Limb (tissue), 2 donors: Measurements from ENCODE around the gene RABGAP1L.
"Not testable (repeated sequence)": the region's sequence is repeated elsewhere in the genome, so short reads cannot be mapped to it uniquely, and the experiment has no call there.

Experiments used
- DNase-seq, 2 donors: peaks; one replicate each; pipeline ENCODE4 v3.0.0-alpha.2; 2016; ENCODE audit errors: extremely low spot score in 2 of 2

Gene RABGAP1L

DNA sequence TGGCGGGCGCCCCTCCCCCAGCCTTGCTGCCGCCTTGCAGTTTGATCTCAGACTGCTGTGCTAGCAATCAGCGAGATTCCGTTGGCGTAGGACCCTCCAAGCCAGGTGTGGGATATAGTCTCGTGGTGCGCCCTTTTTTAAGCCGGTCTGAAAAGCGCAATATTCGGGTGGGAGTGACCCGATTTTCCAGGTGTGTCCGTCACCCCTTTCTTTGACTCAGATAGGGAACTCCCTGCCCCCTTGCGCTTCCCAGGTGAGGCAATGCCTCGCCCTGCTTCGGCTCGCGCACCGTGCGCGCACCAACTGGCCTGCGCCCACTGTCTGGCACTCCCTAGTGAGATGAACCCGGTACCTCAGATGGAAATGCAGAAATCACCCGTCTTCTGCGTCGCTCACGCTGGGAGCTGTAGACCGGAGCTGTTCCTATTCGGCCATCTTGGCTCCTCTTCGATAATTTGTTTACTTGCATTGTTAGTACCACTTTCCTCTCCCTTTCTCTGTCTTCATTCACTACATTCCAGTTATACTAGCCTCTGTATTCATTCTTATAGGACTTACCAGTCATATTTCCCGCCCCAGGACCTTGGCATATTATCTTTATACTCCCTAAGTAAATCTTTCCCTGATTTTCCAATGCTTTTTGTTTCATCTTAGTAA lies 79.7 kb downstream of the RABGAP1L start:
- DNase-seq: not testable (repeated sequence)

- DNase-seq: no peak
Observed at GRCh38 chr1:174239541-174239940, 80.2 kb downstream of the RABGAP1L start.

DNA sequence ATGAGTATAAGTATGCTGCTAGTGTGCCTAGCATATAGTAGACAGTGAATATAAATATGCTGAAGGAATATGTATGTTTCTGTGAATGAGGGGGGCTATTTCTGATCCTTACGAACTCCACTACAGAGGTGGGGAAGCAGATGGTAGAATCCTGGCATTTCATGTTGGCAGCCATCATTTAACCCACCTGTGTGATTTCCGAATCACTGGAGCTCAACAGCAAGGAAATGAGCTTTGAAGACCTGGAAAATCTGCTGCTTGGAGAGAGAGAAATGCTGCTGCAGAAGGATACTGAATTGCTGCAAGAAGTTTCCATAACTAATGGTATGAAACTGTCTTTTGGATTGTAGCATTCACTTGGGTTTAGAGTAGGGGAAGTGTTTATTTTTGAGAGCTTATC lies 83.5 kb downstream of the RABGAP1L start:
- DNase-seq: no peak

GRCh38 chr1:174243451-174244000 lies 84.2 kb downstream of the RABGAP1L start:
- no peak for DNase-seq

DNA sequence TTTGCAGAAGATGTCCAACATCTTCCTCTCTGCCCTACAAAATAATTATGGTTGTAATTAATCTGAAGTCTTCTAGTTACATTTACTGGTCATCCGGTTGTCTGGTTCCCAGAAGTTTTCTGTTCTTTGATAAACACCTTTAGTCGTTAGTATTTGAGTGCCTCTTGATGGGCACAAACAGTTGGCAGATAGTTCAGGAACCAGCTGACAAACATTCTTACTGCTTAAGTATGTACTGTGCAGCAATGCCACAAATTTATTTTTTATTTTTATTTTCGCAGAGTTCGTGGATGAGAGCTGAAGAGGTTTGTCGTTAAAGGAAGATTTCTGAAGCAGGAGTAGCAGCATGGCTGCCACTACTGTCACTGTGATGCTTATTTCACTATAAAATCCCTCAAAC lies 84.7 kb downstream of the RABGAP1L start:
- no peak for DNase-seq

- no peak for DNase-seq
Observed at GRCh38 chr1:174247472-174247871, 88.2 kb downstream of the RABGAP1L start.

DNA sequence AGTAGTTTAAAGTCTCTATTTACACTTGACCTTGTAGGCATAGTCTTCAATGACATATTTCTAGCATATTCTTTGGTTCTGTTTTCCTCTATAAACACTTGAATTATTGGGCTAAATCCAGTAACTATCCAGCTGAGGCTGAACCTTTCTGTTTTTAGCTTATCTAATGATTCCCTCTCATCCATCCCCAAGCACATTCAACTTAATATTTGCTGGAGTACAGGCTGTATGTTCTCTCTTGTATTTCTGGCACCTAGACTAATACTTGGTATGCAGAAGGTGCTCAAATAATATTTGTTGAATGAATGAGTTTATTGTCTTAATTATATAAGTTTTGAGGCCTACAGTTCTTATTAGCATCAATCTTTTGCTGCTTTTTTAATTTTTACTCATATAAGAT lies 88.7 kb downstream of the RABGAP1L start:
- no peak for DNase-seq

GRCh38 chr1:174256386-174256785 lies 97.1 kb downstream of the RABGAP1L start:
- DNase-seq: not testable (repeated sequence)

DNA sequence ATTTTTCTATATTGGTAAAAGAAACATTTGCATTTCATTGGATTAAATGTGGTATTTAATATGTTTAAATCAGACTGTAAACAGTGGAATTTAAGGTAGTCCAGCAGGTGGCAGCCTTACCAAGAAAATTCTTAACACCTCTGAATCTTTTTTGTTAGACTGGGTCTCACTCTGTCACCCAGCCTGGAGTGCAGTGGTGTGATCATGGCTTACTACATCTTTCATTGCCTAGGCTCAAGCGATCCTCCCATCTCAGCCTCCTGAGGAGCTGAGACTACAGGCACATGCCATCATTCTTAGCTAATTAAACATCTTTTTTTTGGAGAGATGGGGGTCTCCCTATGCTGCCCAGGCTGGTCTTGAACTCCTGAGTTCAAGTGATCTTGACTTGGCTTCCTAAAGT lies 98.8 kb downstream of the RABGAP1L start:
- DNase-seq: peak; percentile 28 to 34

DNA sequence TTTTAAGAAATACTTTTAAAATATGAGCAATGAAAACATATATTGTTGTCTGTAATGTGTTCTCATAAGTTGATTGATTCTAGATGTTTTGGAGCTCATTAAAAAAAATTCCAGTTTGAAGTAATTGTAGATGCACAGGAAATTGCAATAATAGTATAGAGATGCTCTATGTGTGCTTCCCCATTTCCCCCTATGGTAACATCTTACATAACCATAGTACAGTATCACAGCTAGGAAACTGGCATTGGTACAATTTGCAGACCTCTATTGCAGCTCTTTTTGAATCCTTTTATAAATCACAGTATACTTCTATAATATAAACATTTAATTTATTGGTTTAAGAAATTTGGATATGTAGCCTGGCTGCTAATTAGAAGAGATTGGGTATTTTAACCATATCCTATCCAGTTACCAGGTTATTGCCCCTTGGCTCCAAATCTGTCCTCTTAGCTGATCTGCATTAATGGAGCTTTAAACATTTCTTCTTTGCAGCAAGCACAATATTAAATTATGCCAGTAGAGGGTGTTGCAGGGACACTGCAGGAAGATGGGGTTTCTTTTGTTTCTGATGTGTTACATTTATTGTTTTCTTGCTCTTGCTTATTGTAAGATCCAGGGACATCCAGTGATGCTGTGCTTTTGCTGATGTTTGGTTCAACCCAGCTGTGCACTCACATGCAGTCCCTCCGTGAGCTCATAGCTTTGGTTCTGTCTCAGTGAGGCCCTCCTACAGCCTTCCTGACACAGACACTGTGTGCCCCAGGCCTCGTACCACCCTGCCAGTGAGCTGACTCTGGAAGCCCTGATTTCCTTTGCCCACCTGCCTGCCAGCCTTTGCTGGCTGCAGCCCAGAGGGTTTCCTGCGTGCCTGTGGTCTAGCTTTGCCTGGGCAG lies 103.3 kb downstream of the RABGAP1L start:
- DNase-seq: peak; percentile 45 to 51

- DNase-seq: no peak
Observed at GRCh38 chr1:174265282-174265681, 106.0 kb downstream of the RABGAP1L start.

GRCh38 chr1:174266476-174266875 lies 107.2 kb downstream of the RABGAP1L start:
- DNase-seq: no peak

DNA sequence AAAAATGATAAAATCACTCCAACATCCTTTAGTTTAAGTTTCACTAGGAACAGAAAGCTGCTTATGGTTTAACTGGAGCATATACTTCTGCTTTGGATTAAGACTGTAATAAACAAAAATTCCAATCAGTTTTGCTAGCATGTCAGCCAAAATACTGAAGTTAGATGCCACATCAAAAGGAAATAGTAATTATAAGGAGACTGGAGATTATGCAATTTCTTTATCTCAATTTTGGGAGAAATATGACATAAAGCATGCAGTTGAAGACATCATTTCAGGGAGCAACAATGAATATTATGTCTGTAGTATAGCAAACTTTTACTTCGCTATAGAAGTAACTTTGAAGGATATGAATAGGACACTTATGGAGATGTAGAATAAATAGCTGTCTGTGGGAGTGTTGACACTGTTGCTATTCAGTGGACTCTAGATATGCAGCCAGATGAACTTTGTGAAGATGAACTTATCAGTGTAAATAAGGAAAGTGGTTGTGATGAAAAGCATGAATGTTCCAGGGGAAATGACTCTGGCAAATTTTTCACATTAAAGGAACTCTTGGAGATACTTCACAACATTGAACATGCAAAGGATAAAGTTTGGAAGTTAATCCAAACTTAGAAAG lies 107.8 kb downstream of the RABGAP1L start:
- DNase-seq: peak in 1 of 2 donors; percentile 4

GRCh38 chr1:174269989-174270651 lies 110.8 kb downstream of the RABGAP1L start:
- no peak for DNase-seq

- no peak for DNase-seq
Observed at GRCh38 chr1:174273190-174273589, 113.9 kb downstream of the RABGAP1L start.

DNA sequence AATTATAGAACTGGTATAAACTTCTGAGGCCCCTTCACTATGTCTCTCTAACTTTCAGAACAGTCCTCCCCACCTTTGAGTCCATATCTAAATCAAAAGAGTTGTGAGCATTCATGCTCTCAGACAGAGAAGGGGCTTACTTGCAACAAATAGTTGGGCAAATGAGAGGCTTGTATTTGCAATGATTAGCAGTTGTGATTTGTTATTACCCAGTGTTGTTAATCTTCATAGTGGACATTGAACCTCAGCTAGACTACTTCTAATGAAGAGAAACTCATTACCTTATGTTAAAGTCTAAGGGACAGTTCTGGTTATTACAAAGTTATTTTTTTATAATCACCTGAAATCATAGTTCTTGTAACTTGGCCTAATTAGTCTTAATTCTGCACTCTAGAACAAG lies 114.5 kb downstream of the RABGAP1L start:
- DNase-seq: no peak

- DNase-seq: no peak
Observed at GRCh38 chr1:174274452-174274851, 115.1 kb downstream of the RABGAP1L start.

DNA sequence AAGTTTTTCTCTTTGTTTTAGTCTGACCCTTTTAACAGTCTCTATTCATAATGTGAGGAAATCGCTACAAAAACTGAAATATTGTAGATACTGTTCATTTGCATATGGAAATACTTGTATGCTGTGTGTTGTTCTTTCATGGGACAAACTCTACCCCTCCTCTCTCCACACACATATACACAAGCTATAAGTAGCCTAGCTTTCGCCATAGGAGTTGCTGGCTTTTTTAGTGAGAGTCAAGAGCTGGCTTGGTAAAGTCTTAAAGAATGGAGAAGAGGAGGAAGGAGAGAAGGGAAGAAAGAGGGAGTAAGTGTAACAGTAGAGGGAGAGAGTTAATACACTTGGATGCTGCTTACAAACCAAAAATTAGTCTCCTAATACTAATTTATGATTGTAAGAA lies 115.6 kb downstream of the RABGAP1L start:
- DNase-seq: no peak

DNA sequence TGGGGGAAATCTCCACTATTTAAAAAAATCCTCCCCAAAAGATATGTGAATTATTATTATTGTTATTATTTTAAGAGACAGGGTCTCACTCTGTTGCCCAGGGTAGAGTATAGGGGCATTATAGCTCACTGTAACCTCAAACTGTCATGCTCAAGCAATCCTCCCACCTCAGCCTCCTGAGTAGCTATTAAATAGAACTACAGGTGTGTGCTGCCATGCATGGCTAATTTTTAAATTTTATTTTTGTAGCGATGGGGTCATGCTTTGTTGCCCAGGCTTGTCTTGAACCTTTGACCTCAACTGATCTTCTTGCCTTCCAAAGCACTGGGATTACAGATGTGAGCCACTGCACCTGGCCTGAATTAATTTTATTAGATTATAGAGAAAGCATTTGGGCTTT lies 116.8 kb downstream of the RABGAP1L start:
- no peak for DNase-seq

GRCh38 chr1:174284052-174284451 lies 124.7 kb downstream of the RABGAP1L start:
- DNase-seq: no peak

DNA sequence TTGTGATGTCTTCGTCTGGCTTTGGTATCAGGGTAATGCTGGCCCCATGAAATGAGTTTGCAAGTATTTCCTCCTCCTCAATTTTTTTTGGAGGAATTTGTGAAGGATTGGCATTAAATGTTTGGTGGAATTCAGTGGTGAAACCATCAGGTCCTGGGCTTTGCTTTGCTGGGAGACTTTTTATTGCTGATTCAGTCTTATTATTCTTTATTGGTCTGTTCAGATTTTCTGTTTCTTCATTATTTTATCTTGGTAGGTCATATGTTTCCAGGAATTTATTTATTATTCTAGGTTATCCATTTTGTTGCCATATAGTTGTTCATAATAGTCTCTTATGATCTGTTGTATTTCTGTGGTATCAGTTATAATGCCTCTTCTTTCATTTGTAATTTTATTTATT lies 126.7 kb downstream of the RABGAP1L start:
- DNase-seq: no peak
